ENCODE data around the gene TBC1D20.
"Not testable (repeated sequence)": the region's sequence is repeated elsewhere in the genome, so short reads cannot be mapped to it uniquely, and the experiment has no call there.

Gene TBC1D20, protein sequence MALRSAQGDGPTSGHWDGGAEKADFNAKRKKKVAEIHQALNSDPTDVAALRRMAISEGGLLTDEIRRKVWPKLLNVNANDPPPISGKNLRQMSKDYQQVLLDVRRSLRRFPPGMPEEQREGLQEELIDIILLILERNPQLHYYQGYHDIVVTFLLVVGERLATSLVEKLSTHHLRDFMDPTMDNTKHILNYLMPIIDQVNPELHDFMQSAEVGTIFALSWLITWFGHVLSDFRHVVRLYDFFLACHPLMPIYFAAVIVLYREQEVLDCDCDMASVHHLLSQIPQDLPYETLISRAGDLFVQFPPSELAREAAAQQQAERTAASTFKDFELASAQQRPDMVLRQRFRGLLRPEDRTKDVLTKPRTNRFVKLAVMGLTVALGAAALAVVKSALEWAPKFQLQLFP

GRCh38 chr20:462199-462991 lies at the start of gene TBC1D20:
Gene TBC1D20, minus strand, starts transcription at chr20:462533. Its CDS starts 128 bp downstream, at chr20:462405.
- DNase-seq: peak; percentile 92

DNA sequence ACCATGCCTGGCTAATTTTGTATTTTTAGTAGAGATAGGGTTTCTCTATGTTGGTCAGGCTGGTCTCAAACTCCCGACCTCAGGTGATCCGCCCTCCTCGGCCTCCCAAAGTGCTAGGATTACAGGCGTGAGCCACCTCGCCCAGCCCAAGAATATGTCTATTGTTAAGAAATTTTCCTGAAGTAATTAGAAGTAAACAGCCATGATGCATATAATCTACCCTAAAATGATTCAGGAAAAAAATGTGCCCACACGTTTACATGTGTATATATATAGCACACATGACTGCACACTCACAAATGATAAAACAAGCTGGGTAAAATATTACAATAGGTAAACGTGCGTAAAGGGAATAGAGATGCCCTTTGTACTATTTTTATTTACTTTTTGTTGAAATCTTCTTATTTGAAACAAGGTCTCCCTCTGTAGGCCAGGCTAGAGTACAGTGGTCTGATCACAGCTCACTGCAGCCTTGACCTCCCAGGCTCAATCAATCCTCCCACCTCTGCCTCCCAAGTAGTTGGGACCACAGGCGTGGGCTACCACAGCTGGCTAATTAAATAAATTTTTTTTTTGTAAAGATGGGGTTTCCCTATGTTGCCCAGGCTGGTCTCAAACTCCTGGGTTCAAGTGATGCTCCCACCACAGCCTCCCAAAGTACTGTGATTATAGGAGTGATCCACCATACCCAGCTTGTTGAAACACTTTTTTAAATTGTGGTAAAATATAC lies 48.2 kb upstream of the TBC1D20 start:
- DNase-seq: not testable (repeated sequence)

- not testable (repeated sequence) for DNase-seq
Measured at GRCh38 chr20:508364-508787, 46.0 kb upstream of the TBC1D20 start.

DNA sequence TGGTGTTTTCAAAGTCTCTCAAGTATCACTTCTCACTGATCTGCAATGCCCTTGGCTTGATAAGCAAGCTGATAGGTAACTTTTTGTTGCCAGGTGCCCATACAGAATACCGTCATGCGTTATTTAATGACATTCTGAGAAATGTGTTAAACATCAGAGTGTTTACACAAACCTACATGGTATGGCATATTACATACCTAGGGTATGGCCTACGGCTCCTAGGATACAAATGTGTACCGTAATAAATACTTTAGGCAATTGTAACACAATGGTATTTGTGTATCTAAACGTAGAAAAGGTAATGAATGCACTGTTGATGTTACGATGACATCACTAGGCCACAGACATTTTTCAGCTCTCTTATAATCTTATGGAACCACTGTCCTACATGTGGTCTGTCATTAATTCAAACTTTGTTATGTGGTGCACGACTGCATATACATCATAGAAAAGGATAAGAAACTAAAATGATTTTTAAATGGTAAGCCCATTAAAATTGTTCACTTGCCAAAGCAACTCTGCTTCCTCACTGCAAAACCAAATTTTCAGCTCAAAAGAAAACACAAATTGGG lies 45.5 kb upstream of the TBC1D20 start:
- no peak for DNase-seq

- no peak for DNase-seq
Measured at GRCh38 chr20:507006-507758, 44.8 kb upstream of the TBC1D20 start.

DNA sequence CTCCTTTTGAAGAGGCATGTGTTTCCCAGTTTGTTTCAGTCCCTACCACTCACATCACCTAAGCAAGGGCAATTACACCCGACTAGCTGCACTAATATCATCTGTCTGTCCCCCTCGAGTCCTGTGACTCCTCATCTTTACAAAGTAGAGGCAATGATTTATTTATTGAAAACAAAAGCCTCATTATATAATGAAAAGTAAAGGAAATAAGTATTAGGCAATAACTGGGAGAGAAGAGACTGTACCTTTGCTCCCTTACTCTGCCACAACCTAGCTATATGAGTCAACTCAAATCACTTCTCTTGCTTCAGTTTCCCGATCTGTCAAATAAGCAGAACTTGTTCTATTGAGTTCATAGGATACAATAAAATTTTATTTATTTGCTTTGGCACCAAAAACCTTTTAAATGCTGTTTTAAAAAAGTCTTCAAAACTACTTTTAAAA lies 42.3 kb upstream of the TBC1D20 start:
- no peak for DNase-seq

- no peak for DNase-seq
Measured at GRCh38 chr20:503048-503737, 40.9 kb upstream of the TBC1D20 start.

DNA sequence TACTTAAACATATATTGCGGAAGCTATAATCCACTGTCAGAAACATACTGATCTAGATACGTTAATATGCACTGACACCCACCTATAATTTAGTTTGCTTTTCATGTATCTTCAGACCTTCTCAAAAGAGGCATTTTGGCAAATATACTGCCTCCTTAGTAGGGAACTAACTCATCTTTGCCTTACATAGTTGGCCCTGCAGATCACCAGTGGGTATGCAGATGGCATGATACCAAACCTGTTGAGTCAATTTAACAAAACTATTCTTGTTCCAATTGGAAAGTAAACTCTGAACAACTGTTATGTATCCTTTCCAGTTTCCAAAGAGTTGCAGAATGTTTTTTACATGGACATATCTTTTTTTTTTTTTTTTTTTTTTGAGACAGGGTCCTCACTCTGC lies 35.6 kb upstream of the TBC1D20 start:
- DNase-seq: no peak

DNA sequence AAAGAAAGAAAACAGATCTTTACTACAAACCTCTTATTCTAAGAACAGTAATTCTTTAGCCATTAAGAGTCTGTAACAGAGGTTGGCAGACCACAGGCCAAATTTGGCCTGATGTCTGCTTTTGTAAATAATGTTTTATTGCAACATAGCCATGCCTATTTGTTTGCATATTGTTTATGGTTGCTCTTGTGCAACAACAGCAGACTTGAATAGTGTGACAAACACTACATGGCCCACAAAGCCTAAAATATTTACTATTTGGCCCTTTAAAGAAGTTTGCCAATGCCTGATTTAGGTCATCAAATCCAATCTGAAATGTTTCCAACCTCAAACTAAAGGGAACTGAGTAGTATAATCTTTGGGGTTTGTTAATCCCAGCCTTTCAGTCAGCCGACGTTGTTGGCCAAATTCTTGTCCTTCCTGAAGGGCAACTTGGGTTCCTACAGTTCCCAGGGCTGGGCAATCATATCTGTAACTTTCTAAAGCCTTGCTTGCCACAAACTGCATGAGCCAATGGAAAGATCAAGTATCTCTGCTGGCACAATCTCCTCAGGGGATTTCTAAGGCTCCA lies 33.9 kb upstream of the TBC1D20 start:
- DNase-seq: peak; percentile 24

DNA sequence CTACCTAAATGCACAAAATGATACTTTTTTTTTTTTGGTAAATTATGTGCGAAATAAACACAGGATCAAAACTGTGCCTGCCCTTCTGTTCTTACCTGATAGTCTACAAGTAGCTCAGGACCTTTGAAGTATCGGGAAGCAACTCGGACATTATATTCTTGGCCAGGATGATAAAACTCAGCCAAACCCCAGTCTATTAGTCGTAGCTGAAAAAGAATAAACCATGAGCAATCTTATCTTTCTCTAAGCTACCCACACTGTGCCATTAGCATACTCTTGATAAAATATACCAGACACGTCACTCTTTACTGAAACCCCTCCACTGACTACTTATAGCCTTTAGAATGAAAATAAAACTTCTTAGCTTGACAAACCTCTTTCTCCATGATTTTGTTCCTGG lies 29.8 kb upstream of the TBC1D20 start:
- DNase-seq: no peak

- no peak for DNase-seq
Measured at GRCh38 chr20:487655-488054, 25.3 kb upstream of the TBC1D20 start.

DNA sequence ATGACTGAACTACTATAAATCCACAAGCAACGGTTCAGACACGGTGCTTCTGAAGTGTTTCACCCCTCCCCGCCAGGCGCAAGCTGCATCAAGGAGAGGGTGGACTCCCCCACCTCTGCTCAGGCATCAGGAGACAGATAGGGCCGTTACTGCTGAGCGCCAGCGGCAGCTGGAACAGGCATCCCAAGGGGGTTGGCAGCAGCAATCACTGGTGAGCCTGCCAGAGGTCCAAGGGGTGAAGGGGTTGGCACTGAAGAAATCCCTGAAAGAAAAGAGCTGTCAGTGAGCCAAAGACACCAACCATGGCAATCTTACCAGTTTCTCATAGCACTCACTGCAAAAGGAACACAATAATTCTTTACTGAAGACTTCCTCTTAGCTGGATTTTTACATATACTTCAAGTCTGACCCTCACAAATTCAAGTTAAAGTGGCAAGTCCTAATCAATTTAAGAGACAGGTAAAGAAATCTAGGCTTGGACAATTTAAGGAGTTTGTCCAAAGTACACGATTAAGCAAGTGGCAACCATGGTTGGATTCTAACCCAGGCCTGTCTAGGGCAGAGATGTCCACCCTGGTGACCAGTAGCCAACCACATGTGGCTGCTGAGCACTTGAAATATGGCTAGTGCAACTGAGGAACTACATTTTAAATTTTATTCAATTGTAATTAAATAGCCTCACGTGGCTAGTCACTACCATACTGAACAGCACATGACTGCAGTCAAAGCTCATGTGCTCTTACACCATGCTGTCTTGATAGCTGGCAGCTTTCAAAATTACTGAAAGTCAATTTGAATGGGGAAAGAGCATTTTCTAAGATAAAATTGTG lies 21.7 kb upstream of the TBC1D20 start:
- peak; percentile 35 for DNase-seq

GRCh38 chr20:481167-481566 lies 18.8 kb upstream of the TBC1D20 start:
- no peak for DNase-seq

GRCh38 chr20:480044-480443 lies 17.7 kb upstream of the TBC1D20 start:
- DNase-seq: no peak

DNA sequence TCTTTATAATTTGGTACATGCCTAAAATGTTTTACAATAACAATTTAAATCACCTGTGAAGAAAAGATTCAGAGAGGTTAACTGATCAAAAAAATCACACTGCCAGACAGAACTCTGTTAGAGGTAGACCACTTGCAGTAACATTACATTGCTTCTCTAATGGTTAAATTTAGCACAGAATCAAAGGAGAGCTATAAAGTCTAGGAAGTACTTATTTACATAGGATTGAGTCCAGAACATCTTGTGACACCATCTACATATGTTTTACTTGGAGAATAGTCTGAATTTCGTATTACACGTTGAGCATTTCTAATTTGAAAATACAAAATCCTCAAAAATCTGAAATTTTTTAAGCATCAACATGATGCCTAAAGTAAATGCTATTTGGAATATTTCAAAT lies 17.2 kb upstream of the TBC1D20 start:
- no peak for DNase-seq

GRCh38 chr20:478949-479429 lies 16.7 kb upstream of the TBC1D20 start:
- DNase-seq: no peak

GRCh38 chr20:478010-478948 lies 15.9 kb upstream of the TBC1D20 start:
- DNase-seq: no peak

- DNase-seq: not testable (repeated sequence)
Measured at GRCh38 chr20:476561-477249, 14.4 kb upstream of the TBC1D20 start.

All from femur (tissue), 1 donor.